ENCODE data around the gene CACNB2.
"Not testable (repeated sequence)": the region's sequence is repeated elsewhere in the genome, so short reads cannot be mapped to it uniquely, and the experiment has no call there.

The CACNB2 gene

DNA sequence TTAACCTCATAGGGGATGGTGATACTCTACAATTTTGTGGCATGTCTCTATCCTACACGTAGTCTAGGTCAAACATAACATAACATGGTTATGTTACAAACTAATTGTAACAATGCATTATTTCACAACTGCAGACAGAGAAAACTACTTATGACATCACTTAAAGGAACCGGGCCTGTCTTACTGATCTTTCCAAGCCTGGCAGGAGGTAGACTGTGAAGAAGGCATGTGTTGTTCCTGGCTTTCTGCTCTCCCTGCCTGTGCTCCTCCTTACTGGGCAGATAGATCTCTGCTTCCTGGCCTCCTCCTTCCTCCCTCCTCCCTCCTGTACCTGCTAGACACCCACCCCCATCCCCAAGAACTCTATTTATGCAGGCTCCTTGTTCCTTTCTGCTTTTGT is 5.4 kb downstream of the CACNB2 start:
- no peak for DNase-seq (ENCODE audit: low read depth)

DNA sequence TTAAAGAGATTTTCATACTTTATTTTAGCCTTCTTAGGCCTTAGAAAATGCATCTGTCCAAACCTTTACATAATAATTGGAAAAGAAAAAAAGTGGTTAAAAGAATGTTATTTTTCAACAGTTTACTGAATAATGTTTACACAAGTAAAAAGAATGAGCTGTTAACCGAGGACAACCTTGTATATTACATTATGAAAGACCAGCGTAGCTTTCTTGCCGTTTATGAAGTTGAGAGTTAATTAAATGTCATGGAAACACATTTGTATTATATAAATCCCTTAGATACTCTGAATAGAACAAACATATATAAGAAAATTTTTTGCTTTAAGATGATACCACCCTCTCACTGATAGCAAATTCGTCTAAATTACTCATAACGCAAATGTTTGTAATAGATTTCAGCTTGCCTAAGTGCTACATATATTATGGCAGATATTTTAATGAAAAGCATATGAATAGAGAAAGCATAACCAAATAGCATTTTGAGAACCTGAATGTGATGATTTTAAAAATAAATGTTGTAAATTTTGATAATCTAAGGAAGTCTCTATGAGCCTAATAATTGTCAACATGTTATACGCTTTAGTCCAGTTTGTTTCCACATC is 9.1 kb downstream of the CACNB2 start:
- DNase-seq (ENCODE audit: low read depth): no peak

DNA sequence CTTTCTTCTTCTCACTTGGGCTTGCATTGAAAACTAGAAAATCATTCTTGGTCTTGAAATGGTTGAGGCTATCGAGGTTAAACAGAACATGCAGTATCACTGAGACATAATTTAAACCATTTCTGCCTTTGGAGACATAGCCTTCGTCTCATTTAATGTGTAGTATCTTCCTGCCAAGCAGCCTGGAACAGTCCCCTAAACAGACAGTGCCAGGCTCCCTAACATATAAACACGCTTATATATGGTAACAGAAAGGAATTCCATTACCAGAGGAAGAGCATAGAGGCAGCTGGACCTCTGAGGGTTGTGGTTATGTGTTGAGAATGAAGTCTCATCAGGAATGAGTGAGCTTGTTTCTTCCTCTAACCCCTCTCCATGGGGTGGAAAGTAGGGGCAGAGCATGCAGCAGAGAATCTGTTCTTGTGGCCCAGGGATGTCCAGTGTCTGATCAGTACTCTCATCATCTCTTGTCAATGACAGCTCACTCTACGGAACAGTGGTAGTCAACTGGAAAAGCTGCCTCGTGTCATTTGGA is 11.2 kb downstream of the CACNB2 start:
- no peak for DNase-seq (ENCODE audit: low read depth)

DNA sequence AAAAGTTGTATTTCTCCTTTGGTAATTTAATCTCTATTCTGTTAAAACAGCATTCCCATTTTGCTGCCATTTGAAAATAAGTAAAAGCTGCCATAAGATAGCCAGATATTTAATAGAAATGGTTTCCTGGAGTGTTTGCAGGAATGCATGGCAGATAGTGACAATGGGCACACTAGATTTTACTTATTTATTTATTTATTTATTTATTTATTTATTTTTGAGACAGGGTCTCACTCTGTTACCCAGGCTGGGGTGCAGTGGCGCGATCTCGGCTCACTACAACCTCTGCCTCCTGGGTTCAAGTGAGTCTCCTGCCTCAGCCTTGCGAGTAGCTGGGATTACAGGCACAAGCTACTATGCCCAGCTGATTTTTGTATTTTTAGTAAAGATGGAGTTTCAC is 13.2 kb downstream of the CACNB2 start:
- DNase-seq (ENCODE audit: low read depth): not testable (repeated sequence)

DNA sequence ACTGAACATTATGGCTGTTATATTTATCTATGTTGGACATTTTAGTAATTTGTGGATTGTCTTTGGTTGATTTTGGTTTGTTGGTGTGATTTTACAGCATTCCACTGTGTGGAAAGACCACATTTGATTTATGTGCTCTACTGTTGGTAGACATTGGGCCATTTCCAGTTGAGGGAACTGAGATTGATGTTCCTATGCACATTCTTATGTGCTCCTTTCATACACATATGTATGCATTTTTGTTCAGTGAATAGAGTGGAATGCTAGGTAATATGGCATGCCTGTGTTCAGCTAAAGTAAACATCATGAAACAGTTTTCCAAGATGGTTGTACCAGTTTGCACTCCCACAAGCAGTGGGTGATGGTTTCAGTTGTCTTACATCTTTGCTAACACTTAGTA is 15.1 kb downstream of the CACNB2 start:
- no peak for DNase-seq (ENCODE audit: low read depth)

DNA sequence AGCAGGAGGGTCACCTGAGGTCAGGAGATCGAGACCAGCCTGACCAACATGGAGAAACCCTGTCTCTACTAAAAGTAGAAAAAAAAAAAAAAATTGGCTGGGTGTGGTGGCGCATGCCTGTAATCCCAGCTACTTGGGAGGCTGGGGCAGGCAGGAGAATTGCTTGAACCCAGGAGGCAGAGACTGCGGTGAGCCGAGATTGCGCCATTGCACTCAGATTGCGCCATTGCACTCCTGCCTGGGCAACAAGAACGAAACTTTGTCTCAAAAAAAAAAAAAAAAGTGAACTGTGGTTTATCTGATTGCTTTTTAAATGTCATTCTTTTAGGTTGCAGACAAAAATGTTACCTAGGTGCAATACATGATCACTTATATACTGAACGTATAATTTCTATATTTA is 16.6 kb downstream of the CACNB2 start:
- not testable (repeated sequence) for DNase-seq (ENCODE audit: low read depth)

DNA sequence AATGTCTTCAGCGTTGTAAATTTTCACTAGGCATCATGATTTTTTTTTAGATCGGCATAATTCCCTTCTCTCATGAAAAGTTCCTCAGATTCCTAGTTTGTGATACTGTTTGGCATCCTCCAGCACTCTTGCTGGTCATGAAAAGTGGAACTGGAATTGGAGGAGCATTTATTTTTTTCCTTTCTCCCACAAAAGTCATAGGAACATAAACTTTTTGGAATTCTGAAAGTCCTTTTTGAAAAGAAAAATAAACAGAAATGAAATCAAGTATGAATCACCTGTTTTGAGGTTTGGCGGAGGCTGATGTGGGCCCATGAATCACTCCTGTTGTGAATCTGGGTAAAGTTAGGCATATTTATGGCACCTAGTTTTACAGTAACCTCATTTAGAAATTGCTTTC is 17.7 kb downstream of the CACNB2 start:
- no peak for DNase-seq (ENCODE audit: low read depth)

DNA sequence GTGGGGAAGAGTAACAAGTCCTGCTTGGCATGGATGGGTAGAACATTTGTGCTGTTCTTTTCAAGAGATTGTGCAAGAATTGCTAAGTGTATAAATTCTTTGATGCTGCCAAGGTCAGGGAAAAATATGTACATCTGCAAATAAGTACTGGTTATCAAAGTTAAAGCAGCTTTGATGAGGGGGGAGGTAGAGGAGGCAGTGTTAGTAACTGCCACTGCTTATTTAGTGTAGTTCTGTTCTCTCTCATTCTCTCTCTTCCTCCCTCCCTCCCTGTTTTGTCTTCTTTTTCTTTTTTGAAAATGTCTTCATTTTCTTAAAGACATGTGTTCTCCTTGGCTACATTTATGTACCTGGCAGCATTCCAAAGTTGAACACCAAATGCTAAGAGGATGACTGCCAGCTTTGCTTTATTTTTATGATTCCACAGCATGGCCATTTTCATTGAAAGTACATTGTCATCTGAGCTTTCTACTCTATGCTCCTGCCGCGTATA is 18.6 kb downstream of the CACNB2 start:
- DNase-seq (ENCODE audit: low read depth): no peak

DNA sequence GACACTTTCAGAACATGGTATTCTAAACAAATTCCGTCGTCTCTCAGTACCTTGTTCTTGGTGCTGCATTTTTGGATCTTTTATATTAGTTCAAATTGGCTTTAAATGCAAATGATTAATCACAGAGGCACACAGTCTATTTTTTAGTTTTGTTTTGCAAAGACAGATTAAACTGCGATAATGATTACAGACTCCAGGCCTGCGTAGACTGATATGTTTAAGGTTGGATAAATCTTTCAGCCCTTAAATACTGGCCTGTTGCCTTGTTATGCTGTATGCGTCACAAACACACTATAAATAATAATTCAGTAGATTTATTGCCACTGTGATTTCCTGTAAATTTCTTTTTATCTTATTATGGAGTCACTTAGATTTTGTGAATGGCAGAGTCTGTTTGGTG is 19.3 kb downstream of the CACNB2 start:
- no peak for DNase-seq (ENCODE audit: low read depth)

DNA sequence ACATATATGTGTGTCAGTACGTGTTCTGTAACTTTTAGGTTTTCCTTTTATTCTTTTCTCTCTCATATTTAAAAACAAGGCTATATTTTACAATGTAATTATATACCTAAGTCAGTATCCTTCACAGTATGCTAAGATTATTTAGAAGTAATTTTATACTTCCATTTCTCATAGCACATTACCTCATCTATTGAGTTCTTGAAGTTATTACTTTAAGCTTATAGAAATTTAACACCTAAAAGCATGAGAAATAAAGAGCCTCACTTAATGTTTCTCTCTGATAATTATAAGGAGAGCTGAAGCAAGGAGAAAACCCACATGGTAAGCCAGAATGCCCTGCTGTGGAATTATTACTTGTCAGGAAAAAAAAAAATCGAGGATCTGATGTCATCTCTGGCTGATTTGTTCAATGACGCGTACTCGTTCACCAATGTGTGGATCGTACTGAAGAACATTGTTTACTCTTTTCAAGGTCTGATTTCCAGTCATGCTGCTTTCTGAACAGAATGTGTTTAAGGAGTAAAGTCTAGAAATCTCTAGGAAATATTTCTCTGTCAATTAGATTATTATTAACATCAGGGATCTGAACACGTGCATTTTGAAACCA is 21.9 kb downstream of the CACNB2 start:
- no peak for DNase-seq (ENCODE audit: low read depth)

- no peak for DNase-seq (ENCODE audit: low read depth)
These were observed 23.9 kb downstream of the CACNB2 start for GRCh38 chr10:18164093-18164492.

DNA sequence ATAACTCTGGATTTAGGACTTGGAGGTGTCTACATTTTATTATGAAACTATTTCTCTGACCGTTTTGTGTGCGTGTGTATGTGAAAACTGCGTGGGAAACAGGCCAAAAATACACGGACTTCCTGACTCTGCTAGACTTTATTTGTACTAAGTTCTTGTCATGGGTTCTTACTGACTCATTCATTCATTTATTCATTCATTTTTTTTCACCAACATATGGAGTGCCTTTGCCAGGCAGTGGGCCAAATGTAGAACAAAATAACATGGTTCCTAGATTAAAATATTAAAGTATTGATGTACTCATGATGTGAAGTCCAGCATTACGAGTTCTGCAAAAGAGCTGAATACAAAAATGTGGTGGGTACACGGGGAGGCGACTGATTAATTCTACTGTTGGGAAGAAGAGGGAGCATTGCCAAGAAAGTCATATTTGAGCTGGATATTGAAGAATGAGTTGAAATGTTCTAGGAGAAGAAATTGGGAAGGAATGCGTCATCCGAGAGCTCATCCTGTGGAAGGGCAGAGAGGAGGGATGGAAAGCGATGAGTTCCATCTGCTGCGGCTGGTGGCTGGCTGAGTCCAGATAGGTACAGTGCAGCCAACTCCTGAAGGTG is 24.6 kb downstream of the CACNB2 start:
- DNase-seq (ENCODE audit: low read depth): no peak

- no peak for DNase-seq (ENCODE audit: low read depth)
These were observed 38.7 kb downstream of the CACNB2 start for GRCh38 chr10:18178854-18179483.

DNA sequence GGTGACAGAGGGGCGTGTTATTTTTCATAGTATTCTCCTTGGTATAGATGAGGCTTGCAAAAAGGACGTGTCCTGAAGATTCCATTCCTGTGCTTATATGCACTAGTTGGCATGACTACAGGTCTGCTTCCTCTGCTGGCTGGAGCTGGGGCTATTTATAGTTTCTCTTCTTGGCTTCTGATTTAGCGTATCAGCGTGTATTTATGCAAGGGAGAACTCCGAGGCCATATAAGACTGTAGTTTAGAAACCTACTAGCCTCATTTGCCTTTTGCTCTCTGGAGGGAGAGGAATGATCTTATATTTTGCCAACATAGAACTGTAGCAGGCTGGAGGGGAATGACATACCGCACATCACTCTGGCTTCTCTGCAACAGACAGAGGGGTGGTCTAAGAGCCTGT is 39.7 kb downstream of the CACNB2 start:
- no peak for DNase-seq (ENCODE audit: low read depth)

- DNase-seq (ENCODE audit: low read depth): not testable (repeated sequence)
These were observed 41.2 kb downstream of the CACNB2 start for GRCh38 chr10:18181382-18181781.

GRCh38 chr10:18185621-18186020 is 45.4 kb downstream of the CACNB2 start:
- no peak for DNase-seq (ENCODE audit: low read depth)

DNA sequence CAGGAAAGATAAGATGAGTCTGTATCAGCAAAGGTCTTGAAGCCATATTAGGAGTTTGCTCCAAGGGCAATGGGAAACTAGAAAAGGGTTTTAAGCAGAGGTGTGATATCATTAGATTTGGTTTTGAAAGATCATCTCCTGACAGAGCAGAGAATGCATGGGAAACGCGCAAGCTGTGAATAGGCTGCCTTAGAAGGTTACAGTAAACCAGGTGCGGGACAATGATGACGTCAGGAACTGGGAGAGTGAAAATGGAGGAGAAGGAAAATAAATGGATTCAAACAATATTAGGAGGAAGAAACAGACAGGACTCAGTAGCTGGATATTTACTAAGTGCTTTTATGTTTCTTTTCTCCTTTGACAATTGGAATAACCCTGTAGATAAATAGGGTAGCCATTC is 50.6 kb downstream of the CACNB2 start:
- DNase-seq (ENCODE audit: low read depth): no peak

DNA sequence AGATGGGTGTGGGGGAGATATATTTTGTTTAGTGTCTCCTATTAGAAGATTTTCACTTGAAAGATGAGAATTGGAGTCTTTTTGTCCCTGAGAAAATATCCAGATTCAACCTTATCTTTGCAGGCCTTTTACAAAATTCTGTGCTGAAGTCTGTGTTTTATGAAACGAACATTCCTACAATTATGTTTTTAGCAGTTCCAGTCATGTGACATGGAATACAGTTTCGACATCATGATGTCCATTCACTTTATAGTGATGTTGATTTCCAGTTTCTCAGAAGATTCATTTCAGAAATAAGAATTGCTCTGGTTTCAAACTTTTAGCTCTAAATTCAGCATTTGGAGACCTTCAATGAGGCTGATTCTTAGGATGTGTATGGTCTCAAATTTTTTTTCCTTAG is 54.4 kb downstream of the CACNB2 start:
- no peak for DNase-seq (ENCODE audit: low read depth)

DNA sequence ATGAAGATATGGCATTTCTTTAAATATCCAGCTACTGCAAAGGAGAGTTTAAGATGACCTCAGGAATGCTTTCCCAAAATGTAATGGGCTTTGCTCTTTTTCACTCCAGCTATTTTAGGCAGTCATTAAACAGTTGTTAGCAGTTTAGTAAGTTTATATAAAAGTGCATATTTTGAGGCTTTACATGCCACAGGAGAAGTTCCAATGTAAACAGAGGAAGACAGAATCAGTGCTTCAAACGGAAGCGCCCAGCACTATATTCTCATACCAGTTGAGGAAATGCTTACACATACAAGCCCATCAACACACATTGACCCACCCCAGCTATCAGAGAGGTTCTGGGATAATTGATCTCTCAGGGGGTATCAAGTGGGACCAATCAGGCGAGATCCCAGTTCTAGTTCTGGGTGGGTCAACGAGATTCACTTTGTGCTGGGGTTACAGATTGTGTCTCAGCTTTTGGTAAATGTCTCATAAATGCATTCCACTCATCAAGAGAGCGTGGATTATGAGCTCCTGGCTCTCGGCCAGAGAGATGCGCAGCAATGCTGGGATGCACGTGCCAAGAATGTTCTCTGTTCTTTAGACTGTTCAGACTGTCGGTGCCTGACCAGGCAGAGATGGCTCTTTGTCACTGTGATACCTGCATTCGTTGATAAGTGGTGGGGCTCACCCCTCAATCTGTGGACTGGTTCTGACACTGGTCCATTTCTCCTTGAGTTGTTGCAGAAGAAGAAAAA is 55.0 kb downstream of the CACNB2 start:
- no peak for DNase-seq (ENCODE audit: low read depth)

DNA sequence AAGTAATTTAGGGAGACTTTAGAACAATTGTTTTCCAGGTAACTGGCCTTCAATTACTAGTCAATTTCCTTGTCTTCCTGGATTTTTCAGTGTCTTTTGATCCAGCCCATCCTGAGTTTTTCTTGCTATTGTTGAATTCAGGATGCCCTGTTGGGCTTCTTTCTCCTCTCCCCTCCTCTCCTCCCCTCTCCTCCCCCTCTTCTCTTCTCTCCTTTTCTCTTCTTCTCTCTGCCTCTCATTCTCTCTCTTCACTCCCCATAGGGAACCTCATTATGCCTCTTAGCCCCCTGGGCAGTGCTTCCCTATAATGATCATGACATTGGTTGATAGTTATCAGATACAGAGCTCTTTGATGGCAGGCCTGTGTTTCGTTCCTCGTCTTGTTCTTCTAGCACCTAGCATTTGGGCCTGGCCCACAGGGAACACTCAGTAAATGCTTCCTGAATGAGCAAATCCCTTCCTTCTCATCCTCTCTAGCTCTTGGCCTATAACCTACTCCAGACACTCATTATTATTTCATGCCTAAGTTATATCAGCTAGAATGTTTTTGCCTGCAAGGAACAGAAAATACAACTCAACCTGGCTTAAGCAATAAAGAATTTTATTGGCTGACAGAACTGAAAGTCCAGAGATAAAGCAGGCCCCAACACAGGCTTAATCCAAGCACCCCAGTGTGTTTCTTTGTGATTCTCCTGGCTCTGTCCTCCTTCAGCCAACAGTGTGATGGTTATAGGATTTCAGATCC is 56.8 kb downstream of the CACNB2 start:
- no peak for DNase-seq (ENCODE audit: low read depth)

GRCh38 chr10:18197706-18198105 is 57.5 kb downstream of the CACNB2 start:
- DNase-seq (ENCODE audit: low read depth): no peak

- DNase-seq (ENCODE audit: low read depth): no peak
These were observed 61.7 kb downstream of the CACNB2 start for GRCh38 chr10:18201877-18202276.

All from stimulated activated CD8-positive, alpha-beta memory T cell treated with anti-CD3 and anti-CD28 coated beads, Interleukin-15, amount 100 ng/mL, for 24 hours (primary cell).